GM21576 (cell line): ENCODE data around the gene CCR2.
"Not testable (repeated sequence)": the region's sequence is repeated elsewhere in the genome, so short reads cannot be mapped to it uniquely, and the experiment has no call there.

Source experiments
- ATAC-seq: cut with Tn5 transposase; IDR thresholded peaks from one replicate; pipeline ENCODE4 v1.9.1; 2021; ENCODE audit warnings: mild to moderate bottlenecking, moderate library complexity; ENCODE audit not compliant: unreplicated experiment

Gene CCR2

DNA sequence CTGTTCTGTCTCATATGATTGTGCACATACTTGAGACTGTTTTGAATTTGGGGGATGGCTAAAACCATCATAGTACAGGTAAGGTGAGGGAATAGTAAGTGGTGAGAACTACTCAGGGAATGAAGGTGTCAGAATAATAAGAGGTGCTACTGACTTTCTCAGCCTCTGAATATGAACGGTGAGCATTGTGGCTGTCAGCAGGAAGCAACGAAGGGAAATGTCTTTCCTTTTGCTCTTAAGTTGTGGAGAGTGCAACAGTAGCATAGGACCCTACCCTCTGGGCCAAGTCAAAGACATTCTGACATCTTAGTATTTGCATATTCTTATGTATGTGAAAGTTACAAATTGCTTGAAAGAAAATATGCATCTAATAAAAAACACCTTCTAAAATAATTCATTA is 21.9 kb downstream of the CCR2 start:
- no peak for ATAC-seq

GRCh38 chr3:46378426-46378942 is 24.6 kb downstream of the CCR2 start:
- no peak for ATAC-seq

- ATAC-seq, result no peak
These were observed 26.7 kb downstream of the CCR2 start for GRCh38 chr3:46380471-46381221.

DNA sequence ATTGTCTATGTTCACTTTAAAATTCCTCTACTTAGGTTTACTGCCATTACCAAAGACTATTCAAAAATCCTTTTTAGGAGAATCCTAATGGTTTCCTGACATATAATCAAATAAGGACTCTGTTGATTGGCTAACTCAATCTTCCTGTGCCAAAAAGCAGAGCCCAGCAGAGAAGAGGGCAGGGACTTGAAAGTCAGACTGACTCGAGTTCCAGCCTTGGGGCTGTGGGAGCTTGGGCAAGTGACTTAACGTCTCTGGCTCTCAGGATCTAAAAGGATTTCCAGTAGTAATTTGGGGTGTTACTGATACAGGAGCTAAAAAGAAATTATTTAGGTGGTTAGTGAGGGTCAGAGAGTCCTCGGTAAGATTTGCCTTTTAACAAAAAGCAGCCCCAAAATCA is 27.7 kb downstream of the CCR2 start:
- no peak for ATAC-seq

GRCh38 chr3:46383211-46383950 is 29.5 kb downstream of the CCR2 start:
- no peak for ATAC-seq

DNA sequence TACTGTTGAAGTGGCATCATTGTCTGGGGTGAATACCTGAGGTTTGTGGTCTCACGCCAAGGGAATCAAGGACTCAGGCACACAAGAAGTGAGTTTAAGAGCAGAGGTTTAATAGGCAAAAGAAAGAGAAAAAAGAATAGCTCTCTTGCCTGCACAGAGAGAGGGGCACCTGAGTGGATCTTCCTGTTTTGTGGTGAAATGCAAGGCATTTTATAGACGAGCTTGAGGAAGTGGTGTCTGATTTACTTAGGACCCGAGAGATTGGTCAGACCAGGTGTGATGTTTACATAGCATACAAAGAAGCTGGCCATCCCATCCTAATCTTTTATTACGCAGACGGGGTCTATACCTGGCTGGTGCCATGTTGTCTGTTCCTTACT is 30.0 kb downstream of the CCR2 start:
- no peak for ATAC-seq

GRCh38 chr3:46386205-46386604 is 32.3 kb downstream of the CCR2 start:
- ATAC-seq, result no peak

- ATAC-seq, result not testable (repeated sequence)
These were observed 34.9 kb downstream of the CCR2 start for GRCh38 chr3:46388847-46389246.

GRCh38 chr3:46389306-46389705 is 35.4 kb downstream of the CCR2 start:
- ATAC-seq, result no peak

- not testable (repeated sequence) for ATAC-seq
These were observed 37.6 kb downstream of the CCR2 start for GRCh38 chr3:46391526-46391925.

DNA sequence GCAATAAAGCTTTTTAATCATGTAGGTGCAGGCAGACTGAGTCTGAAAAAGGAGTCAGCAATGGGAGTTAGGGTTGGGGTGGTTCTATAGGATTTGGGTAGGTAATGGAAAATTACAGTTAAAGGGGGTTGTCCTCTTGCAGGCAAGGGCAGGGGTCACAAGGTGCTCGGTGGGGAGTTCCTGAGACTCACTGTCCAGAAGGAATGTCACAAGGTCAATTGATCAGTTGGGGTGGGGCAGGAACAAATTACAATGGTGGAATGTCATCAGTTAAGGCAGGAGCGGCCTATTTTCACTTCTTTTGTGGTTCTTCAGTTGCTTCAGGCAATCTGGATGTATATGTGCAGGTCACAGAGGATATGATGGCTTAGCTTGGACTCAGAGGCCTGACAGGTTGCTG is 39.1 kb downstream of the CCR2 start:
- no peak for ATAC-seq

GRCh38 chr3:46393554-46394434 is 39.9 kb downstream of the CCR2 start:
- no peak for ATAC-seq

- ATAC-seq, result no peak
These were observed 41.3 kb downstream of the CCR2 start for GRCh38 chr3:46395210-46395661.

DNA sequence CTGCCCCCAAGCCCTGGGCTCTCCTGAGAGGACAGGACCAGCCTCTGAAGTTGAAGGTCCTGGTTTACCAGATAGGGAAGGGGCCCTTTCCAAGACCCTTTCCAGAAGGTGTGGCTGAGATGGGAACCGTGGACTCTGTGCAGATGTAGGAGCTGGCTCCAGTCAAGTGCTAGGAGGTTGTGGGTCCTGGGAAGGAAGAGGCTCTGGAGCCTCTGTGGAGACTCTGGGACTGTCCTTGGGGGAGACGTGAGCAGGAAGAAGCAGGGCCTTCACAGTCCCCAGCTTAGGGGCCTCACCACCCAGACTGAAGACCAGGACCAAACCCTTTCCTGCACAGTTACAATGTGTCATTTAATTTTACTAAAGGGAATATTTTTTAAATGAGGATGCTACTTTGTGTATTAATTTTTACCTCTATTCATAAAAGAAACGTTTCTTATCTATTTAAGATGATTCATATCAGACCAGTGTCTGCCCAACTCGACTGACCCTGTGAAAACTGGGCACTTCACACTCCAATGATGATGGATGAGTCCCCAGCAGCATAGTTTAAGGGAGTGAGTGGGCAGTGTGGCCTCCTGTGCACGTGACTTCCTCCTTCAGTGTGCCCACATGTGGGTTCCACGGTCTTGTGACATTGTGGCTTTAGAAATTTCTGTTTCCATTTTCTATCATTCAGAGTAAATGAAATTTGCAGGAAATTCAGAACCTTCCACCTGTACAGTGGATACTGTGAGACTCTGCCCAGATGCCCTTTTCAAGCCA is 42.0 kb downstream of the CCR2 start:
- ATAC-seq, result no peak

- no peak for ATAC-seq
These were observed 43.2 kb downstream of the CCR2 start for GRCh38 chr3:46397111-46397510.

DNA sequence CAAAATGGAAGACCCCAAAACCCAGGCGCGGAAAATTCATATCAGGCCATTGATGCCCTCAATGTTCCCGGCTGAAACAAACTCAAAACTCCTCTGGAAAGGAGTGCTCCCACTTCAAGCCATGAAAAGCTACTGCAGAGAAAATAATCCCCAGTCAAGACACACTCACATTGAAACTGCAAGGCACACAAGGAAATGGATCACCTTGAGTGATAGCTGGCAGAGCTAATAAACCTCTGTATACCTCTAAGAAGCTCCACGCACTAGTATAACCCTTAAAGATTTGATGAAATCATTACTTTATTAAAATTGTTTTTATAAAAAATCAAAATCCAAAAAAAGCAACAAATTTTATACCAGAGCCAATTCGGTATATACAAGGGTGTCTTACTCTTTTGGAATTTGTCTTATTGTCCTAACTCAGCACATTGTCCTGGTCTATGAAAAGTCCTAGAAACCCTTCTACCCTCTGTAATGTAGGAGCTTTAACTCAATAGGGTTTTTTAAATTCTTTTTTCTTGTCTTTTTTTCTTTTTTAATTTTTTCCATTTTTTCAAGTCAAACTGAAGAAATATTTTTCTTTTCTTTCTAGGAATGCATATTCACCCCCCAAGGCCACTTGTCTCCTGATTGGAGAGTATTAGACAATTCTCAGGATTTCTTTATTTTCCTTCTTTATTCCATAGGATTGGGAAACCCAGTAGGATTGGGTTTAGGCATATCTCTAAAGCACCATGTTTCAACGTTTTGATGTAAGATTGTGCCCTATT is 44.5 kb downstream of the CCR2 start:
- ATAC-seq, result no peak

- ATAC-seq, result no peak
These were observed 45.2 kb downstream of the CCR2 start for GRCh38 chr3:46399098-46399497.

GRCh38 chr3:46399557-46399956 is 45.6 kb downstream of the CCR2 start:
- no peak for ATAC-seq

GRCh38 chr3:46400000-46400734 is 46.3 kb downstream of the CCR2 start:
- ATAC-seq, result no peak
